GM12878 (cell line): ENCODE results near the gene RERE. TPM values are rescaled to one million over a fixed set of nuclear protein-coding genes. Genes with fewer than 3 reads are reported as not detected.

ENCODE experiments used
- ATAC-seq: fragments of 200-7000 bp; cut with Tn5 transposase; 3 replicates; pipeline ENCODE4 v1.9.1; 2020; ENCODE audit warnings: mild to moderate bottlenecking, moderate library complexity
- BruUV-seq: library from RNA; stranded (reverse); fragments of 400-500 nt; replicated peaks from 2 replicates; lab custom pipeline; 2021; lab: Mats Ljungman, UMichigan
- CTCF ChIA-PET: fragments of 300-600 bp; sonication (Branson Sonifier 250); formaldehyde crosslinking; extraction: SDS; loops from one replicate; lab custom pipeline; 2021; ENCODE audit warnings: inconsistent platforms; lab: Yijun Ruan, JAX
- POLR2A ChIA-PET: fragments of 350-600 bp; formaldehyde crosslinking; extraction: SDS; loops from one replicate; lab custom pipeline; 2021; ENCODE audit warnings: inconsistent platforms; lab: Charles Lee
- RAD21 ChIA-PET: fragments of 300-600 bp; sonication (Branson Sonifier 250); formaldehyde crosslinking; loops from one replicate; lab custom pipeline; 2023; ENCODE audit warnings: antibody characterized with exemption; ENCODE audit not compliant: unreplicated experiment; lab: Charles Lee
- SMC1A ChIA-PET: fragments of 300-600 bp; sonication (Branson Sonifier 250); formaldehyde crosslinking; loops from one replicate; lab custom pipeline; 2023; ENCODE audit not compliant: unreplicated experiment, uncharacterized antibody; lab: Charles Lee
- DNase-seq: peaks from one replicate; pipeline ENCODE4 v3.0.0-alpha.2; 2011; ENCODE audit warnings: low read depth, low spot score
- FAIRE-seq: peaks from 3 replicates; lab custom pipeline; 2011; peaks lifted over from hg19 to GRCh38; lab: Jason Lieb, UNC
- H2AFZ ChIP-seq: 2 replicates; pipeline ENCODE4 v1.6.0; 2011; ENCODE audit warnings: low read depth, low read length, control low read depth; ENCODE audit not compliant: control insufficient read depth
- H3K27ac ChIP-seq: 2 replicates; pipeline ENCODE4 v1.5.1; 2011; ENCODE audit warnings: control low read depth; ENCODE audit not compliant: control insufficient read depth, insufficient read depth
- H3K27me3 ChIP-seq, 2 experiments: replicated peaks in 1 of 2; 2 replicates each; pipeline versions ENCODE4 v1.6.0 to v1.6.1; 2011; ENCODE audit warnings: low read length in 1 of 2; ENCODE audit not compliant: control insufficient read depth in 2 of 2, insufficient read depth in 2 of 2
- H3K36me3 ChIP-seq, 2 experiments: 2 replicates each; pipeline ENCODE4 v1.5.1; 2011; ENCODE audit warnings: low read length in 1 of 2; ENCODE audit not compliant: control insufficient read depth in 2 of 2, insufficient read depth in 2 of 2
- H3K4me1 ChIP-seq: 2 replicates; pipeline ENCODE4 v1.6.1; 2011; ENCODE audit warnings: mild to moderate bottlenecking, low read length, moderate library complexity, mixed read lengths; ENCODE audit not compliant: control insufficient read depth, insufficient read depth
- H3K4me2 ChIP-seq: 2 replicates; pipeline ENCODE4 v1.6.0; 2011; ENCODE audit warnings: control low read depth; ENCODE audit not compliant: control insufficient read depth, insufficient read depth
- H3K4me3 ChIP-seq: fragments of 200-600 bp; sonication (generic); 2 replicates; pipeline ENCODE4 v1.5.1; 2016
- H3K79me2 ChIP-seq: 2 replicates; pipeline ENCODE4 v1.6.0; 2011; ENCODE audit warnings: low read length; ENCODE audit not compliant: control insufficient read depth, insufficient read depth
- H3K9ac ChIP-seq: 2 replicates; pipeline ENCODE4 v1.8.0; 2011; ENCODE audit warnings: low read length, control low read depth, mixed read lengths; ENCODE audit not compliant: control insufficient read depth, insufficient read depth
- H3K9me3 ChIP-seq: replicated peaks from 3 replicates; pipeline ENCODE4 v1.5.1; 2011; ENCODE audit warnings: mild to moderate bottlenecking, low read length; ENCODE audit not compliant: control insufficient read depth, insufficient read depth
- H4K20me1 ChIP-seq: 2 replicates; pipeline ENCODE4 v1.6.0; 2011; ENCODE audit not compliant: control insufficient read depth, insufficient read depth
- CHD1 ChIP-seq: IDR thresholded peaks from 2 replicates; pipeline ENCODE4 v1.6.1; 2012; ENCODE audit warnings: low read depth, low read length, improper control_type of control experiment
- LARP7 ChIP-seq: fragments of 450-650 bp; IDR thresholded peaks from 2 replicates; pipeline ENCODE4 v1.6.1; 2017; ENCODE audit warnings: mild to moderate bottlenecking
- NFIC ChIP-seq: IDR thresholded peaks from 2 replicates; pipeline ENCODE4 v1.6.1; 2012; ENCODE audit warnings: low read depth, mild to moderate bottlenecking, inconsistent platforms, low read length, moderate library complexity
- SMAD1 ChIP-seq: fragments of 450-650 bp; IDR thresholded peaks from 2 replicates; pipeline ENCODE4 v1.6.1; 2018; ENCODE audit warnings: mild to moderate bottlenecking, low read depth; ENCODE audit not compliant: partially characterized antibody
- SREBF2 ChIP-seq: IDR thresholded peaks from 2 replicates; pipeline ENCODE4 v1.6.1; 2012; ENCODE audit warnings: mild to moderate bottlenecking, low read length
- YY1 ChIP-seq: IDR thresholded peaks from 2 replicates; pipeline ENCODE4 v1.6.1; 2011; ENCODE audit warnings: low read depth, mild to moderate bottlenecking, low read length
- WGBS: methylation state at CpG from one replicate; pipeline ENCODE4 v1.1.6; 2016; ENCODE audit warnings: low lambda C conversion rate; ENCODE audit not compliant: insufficient replicate concordance, insufficient coverage; ENCODE audit errors: missing lambda C conversion rate; 5-methylcytosine and 5-hydroxymethylcytosine counted together
- in situ Hi-C: fragments of 300-500 bp; cut with MboI; formaldehyde crosslinking; loops from 9 replicates; pipeline ENCODE4 v1.14.3; 2018; ENCODE audit warnings: mixed read lengths
- intact Hi-C: fragments of 100-400 bp; cut with micrococcal nuclease; formaldehyde crosslinking; loops from one replicate; pipeline ENCODE4 v1.14.2; 2022; ENCODE audit not compliant: unreplicated experiment
- polyA plus RNA-seq, 11 experiments: library from polyadenylated mRNA; depleted of rRNA in 4 of 11; unstranded in 6 of 11; stranded (reverse) in 5 of 11; fragments of >200 nt; fragmentation: Nextera tagmentation in 4 of 11; fragmentation: Illumina TruSeq in 1 of 11; extraction: Ambion mirVana in 4 of 11; extraction: Trizol in 1 of 11; gene quantifications; 1 replicate in 1 of 11; 2 replicates in 10 of 11; pipeline versions ENCODE4 v1.2.1 to v1.2.3, GENCODE V29; 2011 to 2016; ENCODE audit warnings: inconsistent platforms in 2 of 11, missing spikeins in 2 of 11, low read depth in 1 of 11
- total RNA-seq, 4 experiments: library from RNA; depleted of rRNA in 3 of 4; stranded (reverse); fragments of >200 nt in 3 of 4; fragmentation: Illumina TruSeq in 1 of 4; extraction: Trizol in 1 of 4; gene quantifications; 2 replicates each; pipeline versions ENCODE4 v1.2.1 to v1.2.3, GENCODE V29; 2013 to 2021
- TF ChIP-seq, protein P1 (sequence below): fragments of 450-650 bp; conservative IDR thresholded peaks from 2 replicates; pipeline ENCODE4 v1.6.1; 2017; ENCODE audit warnings: mild to moderate bottlenecking, moderate library complexity
- TF ChIP-seq, protein P2 (sequence below): IDR thresholded peaks from 2 replicates; pipeline ENCODE4 v1.6.1; 2012; ENCODE audit warnings: improper control_type of control experiment, low read depth, low read length; ENCODE audit not compliant: insufficient replicate concordance

Gene RERE
- total and polyA plus RNA-seq, 10 of the 15 experiments (the other 5 are each of a cell fraction or from before 2014, with no cell fraction given), result 5.2 to 60.5 (median 20.2) TPM

DNA sequence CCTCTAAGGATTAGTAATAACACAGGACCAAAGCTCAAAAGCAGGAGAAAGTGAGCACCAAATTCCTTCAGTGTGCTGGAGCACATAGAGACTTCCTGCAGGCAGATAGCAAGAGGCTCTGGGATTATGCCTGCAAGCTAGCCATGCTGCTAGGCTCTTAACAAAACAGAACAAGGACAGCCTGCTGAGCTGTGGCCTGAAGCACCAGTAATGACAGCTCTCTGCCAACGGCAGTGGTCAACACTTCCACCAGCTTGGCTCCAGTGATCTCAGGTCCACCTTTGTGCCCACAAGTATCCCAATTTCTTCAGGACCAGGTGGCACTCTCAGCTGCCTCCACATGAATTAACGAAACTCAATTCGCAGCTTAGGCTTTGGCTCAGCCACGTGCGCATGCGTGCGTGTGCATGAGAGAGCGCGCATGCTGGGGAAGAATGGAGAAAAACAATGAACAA is 435.4 kb downstream of the RERE start:
- H3K36me3 ChIP-seq, result peaks cover 11% of the 10 kb centered on the region in 2 experiments
- no TSS peak for BruUV-seq
- H3K27me3 ChIP-seq, result no peaks in the 10 kb centered on the region
- DNase-seq (no peak), FAIRE-seq (no peak), ATAC-seq (no peak)
- in situ Hi-C loops (no loop called here), intact Hi-C loops (no loop called here)
- H3K4me2 ChIP-seq, result no peak overlapping the region
- peaks cover 4% of the 10 kb centered on the region for H3K79me2 ChIP-seq
- ChIA-PET CTCF (interaction anchor here (1.1 kb wide), 1 partner anchor 179 kb away, joined by 4 read pairs; no protein-coding TSS in a partner anchor), SMC1A (interaction anchor here (1.2 kb wide), 3 partner anchors 20 to 345 kb away, joined by 3 read pairs; no protein-coding TSS in a partner anchor), RAD21 (interaction anchor here (1.2 kb wide), 1 partner anchor 46 kb away, joined by 3 read pairs; no protein-coding TSS in a partner anchor), POLR2A (interaction anchor here (0.6 kb wide), 1 partner anchor 13 kb away, joined by 4 read pairs; no protein-coding TSS in a partner anchor)
- H3K9ac ChIP-seq, result no peak overlapping the region
- no peaks in the 10 kb centered on the region for H3K4me1 ChIP-seq
- H4K20me1 ChIP-seq, result peaks cover 3% of the 10 kb centered on the region; the same call in 1 of the 2 replicates
- TF ChIP-seq NFIC (no peak), SREBF2 (no peak), CHD1 (no peak)
- no peaks in the 10 kb centered on the region for H3K9me3 ChIP-seq
- H2AFZ ChIP-seq, result no peak overlapping the region
- H3K27ac ChIP-seq, result no peak overlapping the region
- no peak overlapping the region for H3K4me3 ChIP-seq
- 98% methylated on average over 9 of the region's 9 CpGs for WGBS

DNA sequence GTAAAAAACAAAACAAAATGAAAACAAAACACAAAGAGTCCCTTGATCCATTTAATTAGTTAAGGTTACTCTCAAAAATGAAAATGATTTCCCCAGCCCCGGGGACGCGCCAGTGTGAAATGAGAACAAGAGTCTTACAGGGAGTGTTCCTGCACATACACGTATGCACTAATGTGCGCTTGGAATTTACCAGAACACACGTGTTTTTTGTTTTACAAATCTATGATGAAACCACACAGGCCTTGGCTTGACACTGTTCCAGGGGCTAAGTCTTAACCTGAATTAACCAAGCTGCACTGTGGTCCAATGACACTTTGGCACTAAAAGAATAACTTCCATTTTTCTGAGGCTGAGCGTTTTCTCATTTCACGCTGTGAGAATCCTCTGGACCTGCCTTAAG is 435.8 kb downstream of the RERE start:
- intact Hi-C loops (no loop called here), in situ Hi-C loops (no loop called here)
- Histone ChIP-seq H3K36me3 (peaks cover 11% of the 10 kb centered on the region in 2 experiments), H2AFZ (no peak overlapping the region), H3K27me3 (no peaks in the 10 kb centered on the region), H3K9me3 (no peaks in the 10 kb centered on the region), H3K79me2 (peaks cover 4% of the 10 kb centered on the region), H3K27ac (no peak overlapping the region), H3K9ac (no peak overlapping the region), H3K4me1 (no peaks in the 10 kb centered on the region), H4K20me1 (peaks cover 3% of the 10 kb centered on the region; the same call in 1 of the 2 replicates), H3K4me2 (no peak overlapping the region), H3K4me3 (no peak overlapping the region)
- FAIRE-seq, result no peak
- ChIA-PET POLR2A (no interaction called here), SMC1A (interaction anchor here (1.2 kb wide), 3 partner anchors 21 to 346 kb away, joined by 3 read pairs; no protein-coding TSS in a partner anchor), CTCF (interaction anchor here (1.0 to 1.1 kb wide), 2 partner anchors 180 to 342 kb away, joined by 3 to 4 read pairs; no protein-coding TSS in a partner anchor), RAD21 (no interaction called here)
- DNase-seq, result no peak
- WGBS, result 95% methylated on average over 8 of the region's 8 CpGs
- ATAC-seq, result no peak
- no TSS peak for BruUV-seq
- TF ChIP-seq, protein P1, sequence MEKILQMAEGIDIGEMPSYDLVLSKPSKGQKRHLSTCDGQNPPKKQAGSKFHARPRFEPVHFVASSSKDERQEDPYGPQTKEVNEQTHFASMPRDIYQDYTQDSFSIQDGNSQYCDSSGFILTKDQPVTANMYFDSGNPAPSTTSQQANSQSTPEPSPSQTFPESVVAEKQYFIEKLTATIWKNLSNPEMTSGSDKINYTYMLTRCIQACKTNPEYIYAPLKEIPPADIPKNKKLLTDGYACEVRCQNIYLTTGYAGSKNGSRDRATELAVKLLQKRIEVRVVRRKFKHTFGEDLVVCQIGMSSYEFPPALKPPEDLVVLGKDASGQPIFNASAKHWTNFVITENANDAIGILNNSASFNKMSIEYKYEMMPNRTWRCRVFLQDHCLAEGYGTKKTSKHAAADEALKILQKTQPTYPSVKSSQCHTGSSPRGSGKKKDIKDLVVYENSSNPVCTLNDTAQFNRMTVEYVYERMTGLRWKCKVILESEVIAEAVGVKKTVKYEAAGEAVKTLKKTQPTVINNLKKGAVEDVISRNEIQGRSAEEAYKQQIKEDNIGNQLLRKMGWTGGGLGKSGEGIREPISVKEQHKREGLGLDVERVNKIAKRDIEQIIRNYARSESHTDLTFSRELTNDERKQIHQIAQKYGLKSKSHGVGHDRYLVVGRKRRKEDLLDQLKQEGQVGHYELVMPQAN, result no peak
- TF ChIP-seq SMAD1 (no peak), LARP7 (no peak), YY1 (no peak)
- TF ChIP-seq, protein P2, sequence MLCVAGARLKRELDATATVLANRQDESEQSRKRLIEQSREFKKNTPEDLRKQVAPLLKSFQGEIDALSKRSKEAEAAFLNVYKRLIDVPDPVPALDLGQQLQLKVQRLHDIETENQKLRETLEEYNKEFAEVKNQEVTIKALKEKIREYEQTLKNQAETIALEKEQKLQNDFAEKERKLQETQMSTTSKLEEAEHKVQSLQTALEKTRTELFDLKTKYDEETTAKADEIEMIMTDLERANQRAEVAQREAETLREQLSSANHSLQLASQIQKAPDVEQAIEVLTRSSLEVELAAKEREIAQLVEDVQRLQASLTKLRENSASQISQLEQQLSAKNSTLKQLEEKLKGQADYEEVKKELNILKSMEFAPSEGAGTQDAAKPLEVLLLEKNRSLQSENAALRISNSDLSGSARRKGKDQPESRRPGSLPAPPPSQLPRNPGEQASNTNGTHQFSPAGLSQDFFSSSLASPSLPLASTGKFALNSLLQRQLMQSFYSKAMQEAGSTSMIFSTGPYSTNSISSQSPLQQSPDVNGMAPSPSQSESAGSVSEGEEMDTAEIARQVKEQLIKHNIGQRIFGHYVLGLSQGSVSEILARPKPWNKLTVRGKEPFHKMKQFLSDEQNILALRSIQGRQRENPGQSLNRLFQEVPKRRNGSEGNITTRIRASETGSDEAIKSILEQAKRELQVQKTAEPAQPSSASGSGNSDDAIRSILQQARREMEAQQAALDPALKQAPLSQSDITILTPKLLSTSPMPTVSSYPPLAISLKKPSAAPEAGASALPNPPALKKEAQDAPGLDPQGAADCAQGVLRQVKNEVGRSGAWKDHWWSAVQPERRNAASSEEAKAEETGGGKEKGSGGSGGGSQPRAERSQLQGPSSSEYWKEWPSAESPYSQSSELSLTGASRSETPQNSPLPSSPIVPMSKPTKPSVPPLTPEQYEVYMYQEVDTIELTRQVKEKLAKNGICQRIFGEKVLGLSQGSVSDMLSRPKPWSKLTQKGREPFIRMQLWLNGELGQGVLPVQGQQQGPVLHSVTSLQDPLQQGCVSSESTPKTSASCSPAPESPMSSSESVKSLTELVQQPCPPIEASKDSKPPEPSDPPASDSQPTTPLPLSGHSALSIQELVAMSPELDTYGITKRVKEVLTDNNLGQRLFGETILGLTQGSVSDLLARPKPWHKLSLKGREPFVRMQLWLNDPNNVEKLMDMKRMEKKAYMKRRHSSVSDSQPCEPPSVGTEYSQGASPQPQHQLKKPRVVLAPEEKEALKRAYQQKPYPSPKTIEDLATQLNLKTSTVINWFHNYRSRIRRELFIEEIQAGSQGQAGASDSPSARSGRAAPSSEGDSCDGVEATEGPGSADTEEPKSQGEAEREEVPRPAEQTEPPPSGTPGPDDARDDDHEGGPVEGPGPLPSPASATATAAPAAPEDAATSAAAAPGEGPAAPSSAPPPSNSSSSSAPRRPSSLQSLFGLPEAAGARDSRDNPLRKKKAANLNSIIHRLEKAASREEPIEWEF, result no peak
